LNCAP (cell line): ENCODE measurements around the gene MSANTD3.

Source experiments
- TF ChIP-seq, protein P1 (sequence below): fragments of 450-650 bp; IDR thresholded peaks from 2 replicates; pipeline ENCODE4 v1.5.1; 2017; ENCODE audit warnings: mild to moderate bottlenecking

Gene MSANTD3

DNA sequence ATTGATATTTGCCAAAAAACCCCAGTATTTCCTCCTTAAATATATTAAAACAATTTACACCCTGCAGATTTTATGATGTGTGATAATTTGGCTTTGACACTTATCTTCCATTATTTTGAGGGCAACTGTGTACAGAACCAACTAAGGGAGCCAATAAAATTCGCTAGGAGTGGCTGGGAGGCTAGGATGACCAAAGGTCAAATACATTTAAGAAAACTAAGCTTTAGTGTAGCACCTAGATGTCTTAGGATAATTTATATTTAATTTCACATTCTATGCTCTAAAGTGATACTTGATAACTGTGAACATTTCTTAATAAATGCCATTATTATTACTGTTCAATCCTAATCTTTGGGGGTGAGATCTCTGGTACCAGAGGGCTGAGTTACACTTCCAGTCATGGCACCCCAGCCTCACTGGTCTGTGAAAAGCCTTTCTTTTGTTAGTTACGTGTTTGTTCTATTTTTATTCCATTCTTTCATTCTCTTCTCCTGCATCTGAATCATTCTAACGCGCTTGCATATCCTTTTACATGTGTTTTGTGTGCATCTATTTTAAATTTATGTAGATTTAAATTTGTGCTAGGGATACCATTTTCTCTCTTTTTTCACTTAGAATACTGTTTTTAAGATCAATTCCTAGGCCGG lies 19.1 kb downstream of the MSANTD3 start:
- TF ChIP-seq, protein P1, sequence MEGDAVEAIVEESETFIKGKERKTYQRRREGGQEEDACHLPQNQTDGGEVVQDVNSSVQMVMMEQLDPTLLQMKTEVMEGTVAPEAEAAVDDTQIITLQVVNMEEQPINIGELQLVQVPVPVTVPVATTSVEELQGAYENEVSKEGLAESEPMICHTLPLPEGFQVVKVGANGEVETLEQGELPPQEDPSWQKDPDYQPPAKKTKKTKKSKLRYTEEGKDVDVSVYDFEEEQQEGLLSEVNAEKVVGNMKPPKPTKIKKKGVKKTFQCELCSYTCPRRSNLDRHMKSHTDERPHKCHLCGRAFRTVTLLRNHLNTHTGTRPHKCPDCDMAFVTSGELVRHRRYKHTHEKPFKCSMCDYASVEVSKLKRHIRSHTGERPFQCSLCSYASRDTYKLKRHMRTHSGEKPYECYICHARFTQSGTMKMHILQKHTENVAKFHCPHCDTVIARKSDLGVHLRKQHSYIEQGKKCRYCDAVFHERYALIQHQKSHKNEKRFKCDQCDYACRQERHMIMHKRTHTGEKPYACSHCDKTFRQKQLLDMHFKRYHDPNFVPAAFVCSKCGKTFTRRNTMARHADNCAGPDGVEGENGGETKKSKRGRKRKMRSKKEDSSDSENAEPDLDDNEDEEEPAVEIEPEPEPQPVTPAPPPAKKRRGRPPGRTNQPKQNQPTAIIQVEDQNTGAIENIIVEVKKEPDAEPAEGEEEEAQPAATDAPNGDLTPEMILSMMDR = no peak

DNA sequence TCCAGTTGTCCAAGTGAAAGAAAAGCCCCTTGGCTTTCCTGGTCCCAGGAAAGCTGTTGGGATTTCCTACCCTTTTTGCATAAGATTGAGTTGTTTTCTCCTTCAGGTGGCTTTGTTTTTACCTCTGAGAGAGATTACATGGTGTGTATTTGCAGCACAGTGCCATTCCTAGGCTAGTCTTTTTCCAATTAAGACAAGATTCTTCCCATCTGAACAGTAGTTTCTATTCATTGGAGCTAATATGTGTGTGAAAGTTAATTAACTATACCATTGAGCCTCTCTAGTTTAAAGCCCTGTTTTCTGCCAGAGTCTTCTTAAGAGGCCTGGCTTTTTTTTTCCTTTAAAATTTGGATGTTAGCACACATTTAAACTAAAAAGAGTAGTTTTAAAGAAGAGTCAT lies 20.1 kb downstream of the MSANTD3 start:
- TF ChIP-seq, protein P1 = no peak

DNA sequence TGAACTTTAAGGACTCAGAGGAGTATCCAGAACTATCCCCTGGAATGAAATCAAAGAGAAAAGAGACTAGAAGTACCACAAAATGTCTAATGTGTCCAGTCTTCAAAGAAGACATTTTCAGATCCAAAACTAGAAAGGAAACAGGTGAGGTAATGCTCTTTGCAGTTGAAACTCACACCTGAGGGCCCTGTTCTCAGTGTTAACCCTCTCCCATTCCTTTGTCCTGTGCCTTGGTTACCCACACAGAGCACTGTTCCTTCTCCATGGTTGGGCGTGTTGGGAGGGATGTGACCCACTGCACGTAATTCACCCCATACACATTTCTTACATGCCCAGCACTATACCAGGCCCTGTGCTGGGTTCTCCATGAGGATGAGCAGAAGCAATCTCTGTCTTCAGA lies 21.3 kb downstream of the MSANTD3 start:
- TF ChIP-seq, protein P1 = no peak

- TF ChIP-seq, protein P1 = no peak
Measured at GRCh38 chr9:100449420-100449819, 22.5 kb downstream of the MSANTD3 start.

GRCh38 chr9:100452894-100453293 lies 26.0 kb downstream of the MSANTD3 start:
- TF ChIP-seq, protein P1 = no peak

DNA sequence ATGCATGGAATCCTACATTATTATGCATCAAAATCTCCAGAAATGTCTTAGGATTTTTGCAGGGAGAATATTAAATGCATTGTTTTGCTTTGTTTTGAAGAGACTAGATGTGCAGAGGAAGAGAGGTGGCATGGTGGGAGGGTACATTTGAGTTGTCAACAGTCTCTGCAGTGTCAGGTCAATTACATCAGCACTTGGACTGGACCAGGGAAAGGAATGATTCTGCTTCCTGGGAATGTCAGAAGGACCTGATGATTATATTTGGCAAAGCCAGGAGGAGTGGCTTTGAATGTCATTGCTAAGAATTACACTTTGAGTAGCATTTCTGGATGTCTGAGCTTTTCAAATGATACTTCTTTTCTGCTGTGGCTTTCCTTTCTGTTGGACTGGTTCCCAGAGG lies 28.5 kb downstream of the MSANTD3 start:
- TF ChIP-seq, protein P1 = no peak

- TF ChIP-seq, protein P1 = no peak
Measured at GRCh38 chr9:100457517-100457916, 30.6 kb downstream of the MSANTD3 start.

- TF ChIP-seq, protein P1 = no peak
Measured at GRCh38 chr9:100459963-100460362, 33.0 kb downstream of the MSANTD3 start.
